T47D (cell line): ENCODE data around the gene DHX40.

ENCODE experiments used
- DNase-seq, 2 experiments: peaks; one replicate each; pipeline versions ENCODE4 v3.0.0 to v3.0.0-alpha.2; 2011 to 2012; ENCODE audit warnings: low read depth in 1 of 2, low spot score in 1 of 2
- JUND ChIP-seq: IDR thresholded peaks from 2 replicates; pipeline ENCODE4 v1.6.1; 2012; ENCODE audit warnings: low read depth
- in situ Hi-C: cut with HindIII; loops from 2 replicates; pipeline ENCODE4 v1.10.0; 2016; ENCODE audit warnings: low sequenced_read_pairs, low pct_unique_long_range_greater_than_20kb

DHX40 gene

GRCh38 chr17:59600169-59600568 is 34.8 kb downstream of the DHX40 start:
- no peak for DNase-seq
- in situ Hi-C loops = no loop called here
- no peak for TF ChIP-seq JUND

- no peak for DNase-seq
- no peak for TF ChIP-seq JUND
- in situ Hi-C loops = no loop called here
These were observed 35.7 kb downstream of the DHX40 start for GRCh38 chr17:59601130-59601529.

GRCh38 chr17:59607061-59607460 is 41.7 kb downstream of the DHX40 start:
- no peak for DNase-seq
- in situ Hi-C loops = no loop called here

GRCh38 chr17:59607817-59608403 is 42.5 kb downstream of the DHX40 start:
- in situ Hi-C loops = no loop called here
- DNase-seq = peak in 1 of 2 experiments; percentile 18
- TF ChIP-seq JUND = no peak

More at GRCh38 chr17:59607061-59607460, 41.7 kb downstream of the DHX40 start:
- no peak for TF ChIP-seq JUND

GRCh38 chr17:59611503-59611902 is 46.1 kb downstream of the DHX40 start:
- in situ Hi-C loops = no loop called here
- DNase-seq = no peak
- no peak for TF ChIP-seq JUND

- no peak for TF ChIP-seq JUND
- DNase-seq = no peak
- in situ Hi-C loops = no loop called here
These were observed 51.0 kb downstream of the DHX40 start for GRCh38 chr17:59616253-59616920.

- DNase-seq = no peak
- TF ChIP-seq JUND = no peak
- in situ Hi-C loops = no loop called here
These were observed 51.8 kb downstream of the DHX40 start for GRCh38 chr17:59617156-59617732.

- TF ChIP-seq JUND = no peak
- DNase-seq = no peak
- in situ Hi-C loops = no loop called here
These were observed 53.6 kb downstream of the DHX40 start for GRCh38 chr17:59619035-59619297.

- no peak; the same call in 1 of the 2 replicates for TF ChIP-seq JUND
- peak; percentile 84 to 98 for DNase-seq
- in situ Hi-C loops = no loop called here
These were observed 54.1 kb downstream of the DHX40 start, which contains the start of gene CLTC for GRCh38 chr17:59619298-59620063. TSS of gene CLTC (plus strand) at chr17:59619895. CDS start at chr17:59620132, 237 bp downstream.

- no peak for DNase-seq
- in situ Hi-C loops = no loop called here
- no peak for TF ChIP-seq JUND
These were observed 54.6 kb downstream of the DHX40 start for GRCh38 chr17:59620064-59620359.

- in situ Hi-C loops = no loop called here
- DNase-seq = peak; percentile 32 to 63
These were observed 55.3 kb downstream of the DHX40 start for GRCh38 chr17:59620518-59621259.

GRCh38 chr17:59621771-59622170 is 56.4 kb downstream of the DHX40 start:
- DNase-seq = no peak
- in situ Hi-C loops = no loop called here
- TF ChIP-seq JUND = no peak

More at GRCh38 chr17:59620518-59621259, 55.3 kb downstream of the DHX40 start:
- TF ChIP-seq JUND = no peak

- TF ChIP-seq JUND = no peak
- DNase-seq = no peak
- in situ Hi-C loops = no loop called here
These were observed 57.7 kb downstream of the DHX40 start for GRCh38 chr17:59623151-59623550.
